ENCODE measurements around the gene DNAJC16.

Gene DNAJC16

GRCh38 chr1:15493869-15494390, 32.7 kb upstream of the DNAJC16 start:
- no peak for TF ChIP-seq EGR1 (IDR thresholded peaks at IDR 0.05)
- no peak for TF ChIP-seq ZBTB7A (IDR thresholded peaks at IDR 0.05; ENCODE audit: low read depth)
- TF ChIP-seq TEAD4 (IDR thresholded peaks at IDR 0.05): no peak
- no peak for TF ChIP-seq EP300 (IDR thresholded peaks at IDR 0.05; ENCODE audit: borderline replicate concordance)
- TF ChIP-seq TCF12 (IDR thresholded peaks at IDR 0.05; ENCODE audit: low read depth): no peak
- no peak for TF ChIP-seq CREB1 (IDR thresholded peaks at IDR 0.05; ENCODE audit: low read depth)
- no peak for TF ChIP-seq USF1 (IDR thresholded peaks at IDR 0.05)
- TF ChIP-seq RAD21 (IDR thresholded peaks at IDR 0.05; ENCODE audit: low read depth): no peak
- no peak for TF ChIP-seq TAF1 (IDR thresholded peaks at IDR 0.05; ENCODE audit: low read depth)
- no peak for TF ChIP-seq FOXM1 (IDR thresholded peaks at IDR 0.05; ENCODE audit: borderline replicate concordance, low read depth)
- TF ChIP-seq NFIC (IDR thresholded peaks at IDR 0.05): no peak
- TF ChIP-seq MAX (IDR thresholded peaks at IDR 0.05): no peak
- no peak for TF ChIP-seq CEBPB (IDR thresholded peaks at IDR 0.05)
- TF ChIP-seq REST (IDR thresholded peaks at IDR 0.05; ENCODE audit: low read depth): no peak
- no peak for TF ChIP-seq YY1 (IDR thresholded peaks at IDR 0.05; ENCODE audit: low read depth)

- TF ChIP-seq MAX (IDR thresholded peaks at IDR 0.05) (no peak), CEBPB (IDR thresholded peaks at IDR 0.05) (no peak), REST (IDR thresholded peaks at IDR 0.05; ENCODE audit: low read depth) (no peak)
Measured at GRCh38 chr1:15500184-15501178, 26.2 kb upstream of the DNAJC16 start.

- TF ChIP-seq RAD21 (IDR thresholded peaks at IDR 0.05; ENCODE audit: low read depth) (peak; percentile 71), CREB1 (IDR thresholded peaks at IDR 0.05; ENCODE audit: low read depth) (no peak)
Measured at GRCh38 chr1:15501208-15502032, 25.2 kb upstream of the DNAJC16 start.

- TF ChIP-seq YY1 (IDR thresholded peaks at IDR 0.05; ENCODE audit: low read depth): no peak
- no peak for TF ChIP-seq MAX (IDR thresholded peaks at IDR 0.05)
- TF ChIP-seq CEBPB (IDR thresholded peaks at IDR 0.05): no peak
- TF ChIP-seq TEAD4 (IDR thresholded peaks at IDR 0.05): no peak
- TF ChIP-seq NFIC (IDR thresholded peaks at IDR 0.05): no peak
- TF ChIP-seq RAD21 (IDR thresholded peaks at IDR 0.05; ENCODE audit: low read depth): no peak
- no peak for TF ChIP-seq TAF1 (IDR thresholded peaks at IDR 0.05; ENCODE audit: low read depth)
- TF ChIP-seq USF1 (IDR thresholded peaks at IDR 0.05): no peak
- TF ChIP-seq TCF12 (IDR thresholded peaks at IDR 0.05; ENCODE audit: low read depth): no peak
- no peak for TF ChIP-seq FOXM1 (IDR thresholded peaks at IDR 0.05; ENCODE audit: borderline replicate concordance, low read depth)
- no peak for TF ChIP-seq EP300 (IDR thresholded peaks at IDR 0.05; ENCODE audit: borderline replicate concordance)
- no peak for TF ChIP-seq ZBTB7A (IDR thresholded peaks at IDR 0.05; ENCODE audit: low read depth)
- no peak for TF ChIP-seq CREB1 (IDR thresholded peaks at IDR 0.05; ENCODE audit: low read depth)
- no peak for TF ChIP-seq REST (IDR thresholded peaks at IDR 0.05; ENCODE audit: low read depth)
- no peak for TF ChIP-seq EGR1 (IDR thresholded peaks at IDR 0.05)
Measured at GRCh38 chr1:15504436-15504835, 22.2 kb upstream of the DNAJC16 start.

Measured in Ishikawa (cell line).